Left lobe of liver (tissue), 2 donors: ENCODE measurements around the gene G6PC3. TPM values are rescaled to one million over a fixed set of nuclear protein-coding genes. Genes with fewer than 3 reads are reported as not detected.

Experiments
- ATAC-seq: fragments of 200-7000 bp; cut with Tn5 transposase; one replicate; pipeline ENCODE4 v1.9.1; 2020; ENCODE audit warnings: mild to moderate bottlenecking, moderate library complexity
- DNase-seq: peaks from one replicate; pipeline ENCODE4 v3.0.0-alpha.2; 2020; ENCODE audit warnings: low spot score
- total RNA-seq: library from RNA; stranded (reverse); gene quantifications from one replicate; pipeline ENCODE4 v1.2.1, GENCODE V29; 2021
- donor health status: DM: no; HTN: no; CAD: no; lungs with moderate emphysema.
- donor health status: DM: no; HTN: yes; CAD: no.

The G6PC3 gene
- total RNA-seq, 1 donor from 2014 or later, result 8.9 TPM

- ATAC-seq (no peak), DNase-seq (no peak)
Observed at GRCh38 chr17:44059101-44059892, 11.2 kb upstream of the G6PC3 start.

GRCh38 chr17:44061446-44061845, 9.1 kb upstream of the G6PC3 start:
- no peak for ATAC-seq
- no peak for DNase-seq

- DNase-seq, result no peak
- ATAC-seq, result no peak
Observed at GRCh38 chr17:44062871-44063270, 7.7 kb upstream of the G6PC3 start.

GRCh38 chr17:44063704-44064639, 6.6 kb upstream of the G6PC3 start:
- no peak for ATAC-seq
- DNase-seq, result no peak

GRCh38 chr17:44065668-44066203, 4.8 kb upstream of the G6PC3 start:
- ATAC-seq, result no peak
- DNase-seq, result no peak

GRCh38 chr17:44066204-44066930, 4.2 kb upstream of the G6PC3 start, which contains the start of gene LSM12:
TSS of gene LSM12 (minus strand) at chr17:44066671. CDS start at chr17:44066587, 84 bp downstream.
- ATAC-seq, result peak; percentile 81
- DNase-seq, result peak; percentile 91

- DNase-seq (no peak), ATAC-seq (no peak)
Observed at GRCh38 chr17:44067545-44067940, 3.0 kb upstream of the G6PC3 start.

- ATAC-seq, result no peak
- DNase-seq, result no peak
Observed at GRCh38 chr17:44069974-44070454, 521 bp upstream of the G6PC3 start.

- no peak for ATAC-seq
Observed at GRCh38 chr17:44071198-44071520, 624 bp downstream of the G6PC3 start.

GRCh38 chr17:44071772-44072171, 1.2 kb downstream of the G6PC3 start:
- no peak for DNase-seq
- no peak for ATAC-seq

More at GRCh38 chr17:44071198-44071520, 624 bp downstream of the G6PC3 start:
- no peak for DNase-seq

- DNase-seq, result no peak
- no peak for ATAC-seq
Observed at GRCh38 chr17:44074231-44074910, 3.8 kb downstream of the G6PC3 start.

GRCh38 chr17:44074911-44075285, 4.4 kb downstream of the G6PC3 start:
- DNase-seq (no peak), ATAC-seq (no peak)

- DNase-seq (no peak), ATAC-seq (no peak)
Observed at GRCh38 chr17:44075598-44076293, 5.2 kb downstream of the G6PC3 start.

GRCh38 chr17:44076716-44077594, 6.4 kb downstream of the G6PC3 start:
- ATAC-seq (peak; percentile 82), DNase-seq (no peak)

- DNase-seq, result no peak
- ATAC-seq, result peak; percentile 5
Observed at GRCh38 chr17:44077595-44077909, 7.0 kb downstream of the G6PC3 start.

- ATAC-seq (no peak), DNase-seq (no peak)
Observed at GRCh38 chr17:44078412-44078811, 7.9 kb downstream of the G6PC3 start.

- DNase-seq, result no peak
- ATAC-seq, result no peak
Observed at GRCh38 chr17:44079877-44080821, 9.6 kb downstream of the G6PC3 start.

- ATAC-seq, result no peak
- no peak for DNase-seq
Observed at GRCh38 chr17:44081681-44082080, 11.1 kb downstream of the G6PC3 start.
